GM12875 (cell line): ENCODE data around the gene PCDH17.

ENCODE experiments used
- H3K4me3 ChIP-seq: one replicate; pipeline ENCODE4 v1.5.1; 2011; ENCODE audit warnings: low read depth, low read length, control low read depth
- TF ChIP-seq, protein P1 (sequence below): IDR thresholded peaks from 2 replicates; pipeline ENCODE4 v1.5.1; 2011; ENCODE audit warnings: low read depth, mild to moderate bottlenecking, control low read depth, inconsistent platforms, low read length, moderate library complexity, borderline replicate concordance; ENCODE audit not compliant: insufficient read depth

The PCDH17 gene

DNA sequence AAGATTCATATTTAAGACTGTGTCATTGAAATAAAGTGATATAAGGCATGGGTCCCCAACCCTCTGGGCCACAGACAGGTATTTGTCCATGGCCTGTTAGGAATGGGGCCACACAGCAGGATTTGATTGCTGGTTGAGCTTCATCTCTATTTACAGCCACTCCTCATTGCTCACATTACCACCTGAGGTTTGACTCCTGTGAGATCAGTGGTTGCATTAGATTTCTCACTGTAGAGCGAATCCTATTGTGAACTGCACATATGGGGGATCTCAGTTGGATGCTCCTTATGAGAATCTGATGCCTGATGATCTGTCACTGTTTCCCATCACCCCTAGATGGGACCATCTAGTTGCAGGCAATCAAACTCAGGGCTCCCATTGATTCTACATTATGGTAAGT lies 132.1 kb downstream of the PCDH17 start:
- TF ChIP-seq, protein P1, sequence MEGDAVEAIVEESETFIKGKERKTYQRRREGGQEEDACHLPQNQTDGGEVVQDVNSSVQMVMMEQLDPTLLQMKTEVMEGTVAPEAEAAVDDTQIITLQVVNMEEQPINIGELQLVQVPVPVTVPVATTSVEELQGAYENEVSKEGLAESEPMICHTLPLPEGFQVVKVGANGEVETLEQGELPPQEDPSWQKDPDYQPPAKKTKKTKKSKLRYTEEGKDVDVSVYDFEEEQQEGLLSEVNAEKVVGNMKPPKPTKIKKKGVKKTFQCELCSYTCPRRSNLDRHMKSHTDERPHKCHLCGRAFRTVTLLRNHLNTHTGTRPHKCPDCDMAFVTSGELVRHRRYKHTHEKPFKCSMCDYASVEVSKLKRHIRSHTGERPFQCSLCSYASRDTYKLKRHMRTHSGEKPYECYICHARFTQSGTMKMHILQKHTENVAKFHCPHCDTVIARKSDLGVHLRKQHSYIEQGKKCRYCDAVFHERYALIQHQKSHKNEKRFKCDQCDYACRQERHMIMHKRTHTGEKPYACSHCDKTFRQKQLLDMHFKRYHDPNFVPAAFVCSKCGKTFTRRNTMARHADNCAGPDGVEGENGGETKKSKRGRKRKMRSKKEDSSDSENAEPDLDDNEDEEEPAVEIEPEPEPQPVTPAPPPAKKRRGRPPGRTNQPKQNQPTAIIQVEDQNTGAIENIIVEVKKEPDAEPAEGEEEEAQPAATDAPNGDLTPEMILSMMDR, result no peak
- H3K4me3 ChIP-seq, result no peak overlapping the region
